GM23248 (cell line): Measurements from ENCODE around the gene XPA.

Experiments used
- EZH2 ChIP-seq: fragments of 200-600 bp; sonication (generic); IDR thresholded peaks from 2 replicates; pipeline ENCODE4 v1.6.1; 2018; ENCODE audit warnings: antibody characterized with exemption, mild to moderate bottlenecking; ENCODE audit not compliant: insufficient read depth, poor library complexity, severe bottlenecking
- EZH2phosphoT487 ChIP-seq: fragments of 200-600 bp; sonication (generic); IDR thresholded peaks from 2 replicates; pipeline ENCODE4 v1.6.1; 2018; ENCODE audit warnings: antibody characterized with exemption, moderate library complexity, mild to moderate bottlenecking, low read depth; ENCODE audit not compliant: insufficient read depth

- TF ChIP-seq EZH2, result no peak
- TF ChIP-seq EZH2phosphoT487, result no peak
These were observed 24.3 kb upstream of the XPA start for GRCh38 chr9:97721396-97721795.
